ENCODE measurements around the gene SIX1.

SIX1 gene

GRCh38 chr14:60651796-60652673 lies 2.8 kb upstream of the SIX1 start:
- DNase-seq (ENCODE audit: low spot score), result no peak
- no peak for TF ChIP-seq CTCF (IDR thresholded peaks at IDR 0.05; ENCODE audit: extremely low read depth, insufficient read depth, missing control alignments)
- in situ Hi-C loops (cut with MboI; ENCODE audit: low pct_unique_long_range_greater_than_20kb, low sequenced_read_pairs, unreplicated experiment), result no loop called here

GRCh38 chr14:60651086-60651795 lies 2.0 kb upstream of the SIX1 start:
- no peak for TF ChIP-seq CTCF (IDR thresholded peaks at IDR 0.05; ENCODE audit: extremely low read depth, insufficient read depth, missing control alignments)
- no peak for DNase-seq (ENCODE audit: low spot score)
- in situ Hi-C loops (cut with MboI; ENCODE audit: low pct_unique_long_range_greater_than_20kb, low sequenced_read_pairs, unreplicated experiment), result no loop called here

DNA sequence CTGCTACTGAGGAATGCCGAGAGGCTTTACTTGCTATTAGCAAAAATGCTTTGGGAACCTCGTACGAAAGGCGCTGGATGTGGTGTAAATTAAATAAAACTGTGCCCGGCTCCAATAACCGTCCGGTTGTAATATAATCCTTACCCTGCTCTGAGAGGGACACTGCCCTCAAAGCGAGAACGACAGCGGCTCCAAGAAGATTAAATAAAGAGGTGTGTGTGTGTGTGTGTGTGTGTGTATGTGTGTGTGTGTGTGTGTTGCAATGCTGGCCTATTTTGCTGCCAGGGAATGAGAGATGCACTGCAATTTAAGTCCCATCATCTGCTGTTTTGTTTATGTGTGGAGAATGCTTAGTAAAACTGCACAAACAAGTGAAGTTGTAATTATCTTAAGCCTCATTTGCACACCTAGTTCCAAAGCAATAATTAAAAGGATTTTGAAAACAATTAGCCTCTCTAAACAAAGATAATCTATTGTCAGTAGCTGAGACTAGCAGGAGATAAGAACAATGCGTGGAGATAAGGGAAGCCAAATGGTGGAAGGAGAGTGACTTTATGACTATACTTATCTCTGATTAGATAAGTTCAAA lies 1.2 kb upstream of the SIX1 start:
- TF ChIP-seq CTCF (IDR thresholded peaks at IDR 0.05; ENCODE audit: extremely low read depth, insufficient read depth, missing control alignments), result no peak
- DNase-seq (ENCODE audit: low spot score), result no peak
- in situ Hi-C loops (cut with MboI; ENCODE audit: low pct_unique_long_range_greater_than_20kb, low sequenced_read_pairs, unreplicated experiment), result no loop called here

GRCh38 chr14:60649875-60650372 lies 647 bp upstream of the SIX1 start:
- no peak for TF ChIP-seq CTCF (IDR thresholded peaks at IDR 0.05; ENCODE audit: extremely low read depth, insufficient read depth, missing control alignments)
- in situ Hi-C loops (cut with MboI; ENCODE audit: low pct_unique_long_range_greater_than_20kb, low sequenced_read_pairs, unreplicated experiment), result no loop called here
- DNase-seq (ENCODE audit: low spot score), result peak; percentile 18

DNA sequence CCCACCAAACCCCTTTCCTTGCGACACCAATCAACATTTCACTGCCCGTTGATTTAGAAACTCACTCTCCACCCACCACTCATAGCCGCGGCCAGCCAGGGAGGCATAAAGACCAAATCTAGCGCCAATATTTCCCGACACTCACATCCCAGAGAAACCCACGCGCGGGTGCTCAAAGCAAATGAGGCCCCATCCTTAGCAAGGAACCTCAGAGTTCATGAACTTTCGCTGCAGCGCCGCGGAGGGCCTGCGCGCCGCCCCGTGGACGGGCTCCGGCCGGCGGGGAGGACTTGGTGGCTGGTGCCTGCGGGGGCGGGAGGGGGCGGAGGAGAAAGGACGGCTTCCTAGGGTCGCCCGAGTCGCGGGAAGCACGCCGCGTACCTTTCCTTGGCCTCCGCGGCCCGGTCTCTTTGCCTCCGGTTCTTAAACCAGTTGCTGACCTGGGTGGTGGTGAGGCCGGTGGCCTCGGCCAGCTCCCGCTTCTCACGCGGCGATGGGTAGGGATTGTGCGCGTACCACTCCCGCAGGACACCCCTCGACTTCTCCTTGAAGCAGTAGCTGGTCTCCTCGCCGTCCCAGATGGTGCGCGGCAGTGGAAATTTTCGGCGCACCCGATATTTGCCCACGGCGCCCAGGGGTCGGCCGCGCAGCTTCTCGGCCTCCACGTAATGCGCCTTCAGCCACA lies 886 bp downstream of the SIX1 start:
- in situ Hi-C loops (cut with MboI; ENCODE audit: low pct_unique_long_range_greater_than_20kb, low sequenced_read_pairs, unreplicated experiment), result no loop called here
- no peak for DNase-seq (ENCODE audit: low spot score)
- TF ChIP-seq CTCF (IDR thresholded peaks at IDR 0.05; ENCODE audit: extremely low read depth, insufficient read depth, missing control alignments), result no peak

- TF ChIP-seq CTCF (IDR thresholded peaks at IDR 0.05; ENCODE audit: extremely low read depth, insufficient read depth, missing control alignments), result no peak
- DNase-seq (ENCODE audit: low spot score), result peak; percentile 41
- in situ Hi-C loops (cut with MboI; ENCODE audit: low pct_unique_long_range_greater_than_20kb, low sequenced_read_pairs, unreplicated experiment), result no loop called here
Observed at GRCh38 chr14:60647837-60648248, 1.4 kb downstream of the SIX1 start.

Data from GM13977 (cell line).